ENCODE data around the gene ZNF217. TPM values are rescaled to one million over a fixed set of nuclear protein-coding genes. Genes with fewer than 3 reads are reported as not detected.
"Not testable (repeated sequence)": the region's sequence is repeated elsewhere in the genome, so short reads cannot be mapped to it uniquely, and the experiment has no call there.

ZNF217 gene
- polyA plus RNA-seq (2012; ENCODE audit: insufficient read depth, insufficient read length, low read depth), result 12.8 TPM

DNA sequence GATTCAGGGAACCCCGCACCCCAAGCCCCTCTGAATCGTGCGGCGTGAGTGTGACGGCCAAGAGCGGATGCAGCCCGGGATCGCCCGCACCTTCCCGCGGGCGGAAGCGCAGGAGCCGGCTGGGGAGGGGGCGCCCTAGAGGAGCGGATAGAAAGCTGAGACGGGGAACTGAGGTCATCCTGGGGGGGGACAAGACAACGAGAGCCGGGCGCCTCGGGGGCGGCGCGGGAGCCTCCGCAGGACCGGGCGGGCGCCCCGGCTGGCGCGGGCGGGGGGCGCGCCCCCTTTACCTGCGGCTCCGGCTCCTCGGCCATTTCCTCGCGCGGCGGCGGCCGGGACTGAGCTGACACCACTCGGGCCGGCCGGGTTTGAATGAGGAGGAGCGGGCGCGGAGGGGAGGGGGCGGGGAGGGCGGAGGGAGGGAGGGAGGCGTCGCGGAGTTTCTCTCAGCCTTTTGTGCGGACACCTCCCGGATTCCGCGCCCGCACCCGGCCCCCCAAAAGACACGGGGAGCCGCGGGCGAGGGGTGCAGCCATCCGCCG, at the start of gene ZNF217:
Gene ZNF217, minus strand, starts transcription at position 374 of the 542 bp plus-strand sequence. CDS start 11,013 bp downstream, outside the sequence.
- H3K9me3 ChIP-seq, H3K36me3 ChIP-seq, H3K27me3 ChIP-seq: not testable (repeated sequence)
- DNase-seq, result peak; percentile 85
- Histone ChIP-seq H3K4me1 (peaks cover 21% of the 10 kb centered on the region), H3K4me3 (ENCODE audit: low read depth, low read length) (peak within 1 kb of the TSS; percentile 89)

DNA sequence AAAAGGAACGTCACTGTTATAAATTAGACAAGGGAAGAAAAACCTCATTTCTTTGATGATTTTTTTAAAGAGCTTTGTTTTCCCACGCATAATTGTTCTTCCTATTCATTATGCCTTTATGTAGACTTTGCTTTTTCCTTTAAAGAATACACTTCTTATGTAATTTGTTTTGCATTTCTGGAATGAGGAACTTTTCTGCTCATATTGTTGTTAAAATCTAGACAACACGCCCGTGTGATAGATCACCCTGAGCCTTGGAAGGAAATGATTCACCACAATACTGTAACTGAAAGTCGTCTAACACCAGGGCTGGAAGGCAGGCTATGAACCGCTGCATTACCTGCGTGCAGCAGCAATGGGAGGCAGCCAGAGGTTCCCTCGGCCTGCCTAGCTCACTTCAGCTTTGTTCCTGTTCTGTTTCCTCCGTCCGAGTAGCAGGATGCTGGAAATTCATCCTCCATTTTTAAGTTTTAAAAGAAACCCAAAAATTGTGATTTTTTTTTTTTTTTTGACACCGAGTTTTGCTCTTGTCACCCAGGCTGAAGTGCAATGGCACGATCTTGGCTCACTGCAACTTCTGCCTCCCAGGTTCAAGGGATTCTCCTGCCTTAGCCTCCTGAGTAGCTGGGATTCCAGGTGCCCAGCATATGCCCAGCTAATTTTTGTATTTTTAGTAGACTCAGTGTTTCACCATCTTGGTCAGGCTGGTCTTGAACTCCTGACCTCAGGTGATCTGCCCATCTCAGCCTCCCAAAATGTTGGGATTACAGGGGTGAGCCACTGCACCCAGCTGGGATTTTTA, 49.6 kb upstream of the ZNF217 start:
- H3K9me3 ChIP-seq, result no peaks in the 10 kb centered on the region
- TF ChIP-seq, protein P1, sequence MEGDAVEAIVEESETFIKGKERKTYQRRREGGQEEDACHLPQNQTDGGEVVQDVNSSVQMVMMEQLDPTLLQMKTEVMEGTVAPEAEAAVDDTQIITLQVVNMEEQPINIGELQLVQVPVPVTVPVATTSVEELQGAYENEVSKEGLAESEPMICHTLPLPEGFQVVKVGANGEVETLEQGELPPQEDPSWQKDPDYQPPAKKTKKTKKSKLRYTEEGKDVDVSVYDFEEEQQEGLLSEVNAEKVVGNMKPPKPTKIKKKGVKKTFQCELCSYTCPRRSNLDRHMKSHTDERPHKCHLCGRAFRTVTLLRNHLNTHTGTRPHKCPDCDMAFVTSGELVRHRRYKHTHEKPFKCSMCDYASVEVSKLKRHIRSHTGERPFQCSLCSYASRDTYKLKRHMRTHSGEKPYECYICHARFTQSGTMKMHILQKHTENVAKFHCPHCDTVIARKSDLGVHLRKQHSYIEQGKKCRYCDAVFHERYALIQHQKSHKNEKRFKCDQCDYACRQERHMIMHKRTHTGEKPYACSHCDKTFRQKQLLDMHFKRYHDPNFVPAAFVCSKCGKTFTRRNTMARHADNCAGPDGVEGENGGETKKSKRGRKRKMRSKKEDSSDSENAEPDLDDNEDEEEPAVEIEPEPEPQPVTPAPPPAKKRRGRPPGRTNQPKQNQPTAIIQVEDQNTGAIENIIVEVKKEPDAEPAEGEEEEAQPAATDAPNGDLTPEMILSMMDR (IDR thresholded peaks at IDR 0.05; ENCODE audit: low read depth, low read length), result 0 out of 2 replicates have a peak, but pooled peaks have one; percentile 1
- no peaks in the 10 kb centered on the region for H3K27me3 ChIP-seq
- no peak for DNase-seq
- no peak overlapping the region for H3K4me3 ChIP-seq (ENCODE audit: low read depth, low read length)
- H3K4me1 ChIP-seq, result peaks cover 5% of the 10 kb centered on the region; the same call in 1 of the 2 replicates
- no peaks in the 10 kb centered on the region for H3K36me3 ChIP-seq

DNA sequence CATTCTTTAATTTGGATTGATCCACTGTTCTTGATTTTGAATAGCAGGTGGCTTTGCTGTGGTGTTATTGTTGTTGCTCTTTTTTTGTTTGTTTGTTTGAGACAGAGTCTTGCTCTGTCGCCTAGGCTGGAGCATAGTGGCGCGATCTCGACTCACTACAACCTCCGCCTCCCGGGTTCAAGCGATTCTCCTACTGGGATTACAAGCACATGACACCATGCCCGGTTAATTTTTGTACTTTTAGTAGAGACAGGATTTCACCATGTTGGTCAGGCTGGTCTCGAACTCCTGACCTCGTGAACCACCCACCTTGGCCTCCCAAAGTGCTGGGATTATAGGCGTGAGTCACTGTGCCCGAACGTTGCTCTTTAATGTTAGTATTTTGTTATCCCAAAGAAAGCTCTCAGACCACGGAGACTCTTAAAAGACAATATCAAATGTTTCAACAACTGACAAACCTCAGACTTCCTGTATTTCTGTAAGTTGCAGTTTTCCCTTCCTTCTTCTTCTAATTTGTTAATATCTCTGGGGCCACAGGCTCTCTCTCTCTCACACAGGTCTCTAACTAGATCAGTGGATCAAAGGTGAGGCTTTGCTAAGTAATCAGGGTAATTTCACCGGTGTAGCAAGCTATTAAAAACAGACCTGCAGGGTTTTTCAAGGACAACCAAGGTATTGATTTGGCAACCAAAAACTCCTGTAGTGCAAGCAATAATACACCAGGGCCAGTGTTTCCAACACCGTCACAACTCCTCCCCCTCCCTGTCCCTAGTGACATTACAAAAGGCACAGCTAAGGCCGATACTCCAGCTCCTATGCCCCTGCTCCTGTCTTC, 48.8 kb upstream of the ZNF217 start:
- no peak for DNase-seq
- no peak overlapping the region for H3K4me3 ChIP-seq (ENCODE audit: low read depth, low read length)
- H3K36me3 ChIP-seq, result no peaks in the 10 kb centered on the region
- TF ChIP-seq, protein P1 (IDR thresholded peaks at IDR 0.05; ENCODE audit: low read depth, low read length), result no peak
- no peaks in the 10 kb centered on the region for H3K27me3 ChIP-seq
- peaks cover 5% of the 10 kb centered on the region; the same call in 1 of the 2 replicates for H3K4me1 ChIP-seq
- H3K9me3 ChIP-seq, result no peaks in the 10 kb centered on the region

DNA sequence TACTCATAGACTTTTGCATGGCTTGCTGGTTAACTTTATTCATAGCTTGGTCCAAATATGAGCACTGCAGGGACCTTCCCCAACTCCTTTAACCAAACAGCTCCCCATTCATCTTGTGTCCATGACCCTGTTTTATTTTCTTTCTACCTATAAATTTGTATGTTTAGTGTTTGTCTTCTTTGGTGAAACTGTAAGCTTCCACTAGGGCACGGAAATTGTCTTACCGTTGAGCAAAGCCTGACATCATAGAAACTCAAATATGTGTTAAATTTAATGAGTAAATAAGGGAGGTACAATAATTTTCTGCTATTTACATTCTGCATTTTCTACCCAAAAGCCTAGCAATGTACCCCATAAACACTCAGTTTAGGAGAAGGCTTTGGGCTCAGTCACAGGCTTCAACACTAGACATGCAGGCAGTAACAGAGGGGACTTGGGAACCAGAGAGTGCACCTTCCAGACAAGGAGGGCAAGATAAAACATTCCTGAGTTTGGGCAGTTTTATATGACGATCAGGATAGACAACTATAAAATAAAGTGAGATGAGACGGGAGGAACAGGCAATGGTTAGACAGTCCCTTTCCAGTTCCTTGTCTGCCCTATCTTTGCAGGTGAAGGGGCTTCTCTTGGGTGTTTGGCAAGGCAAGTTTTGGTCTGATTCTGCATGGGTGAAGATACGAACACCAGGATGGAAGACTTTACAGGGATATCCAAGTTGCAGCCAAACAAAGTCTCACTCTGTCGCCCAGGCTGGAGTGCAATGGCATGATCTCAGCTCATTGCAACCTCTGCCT, 46.2 kb upstream of the ZNF217 start:
- Histone ChIP-seq H3K36me3 (no peaks in the 10 kb centered on the region), H3K4me1 (peaks cover 5% of the 10 kb centered on the region; the same call in 1 of the 2 replicates), H3K4me3 (ENCODE audit: low read depth, low read length) (no peak overlapping the region), H3K9me3 (no peaks in the 10 kb centered on the region), H3K27me3 (no peaks in the 10 kb centered on the region)
- DNase-seq, result no peak
- TF ChIP-seq, protein P1 (IDR thresholded peaks at IDR 0.05; ENCODE audit: low read depth, low read length), result no peak

DNA sequence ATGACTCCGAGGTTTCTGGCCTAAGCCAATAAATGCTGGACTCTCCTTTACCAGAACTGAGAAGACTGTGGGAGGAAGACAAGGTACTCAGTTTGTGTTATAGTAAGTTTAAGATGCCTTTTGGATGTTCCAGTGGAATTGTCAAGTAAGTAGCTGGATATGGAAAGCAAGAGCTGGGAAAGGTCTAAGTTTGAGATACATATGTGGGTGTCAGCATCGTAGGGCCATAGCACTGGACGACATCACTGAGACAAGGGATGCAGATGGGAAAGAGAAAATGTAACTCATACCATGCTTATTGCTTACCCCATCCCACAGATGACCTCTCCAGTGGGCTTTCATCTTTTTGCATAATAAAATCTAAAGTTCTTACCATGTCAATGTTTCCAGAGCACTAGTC, 45.5 kb upstream of the ZNF217 start:
- Histone ChIP-seq H3K36me3 (no peaks in the 10 kb centered on the region), H3K9me3 (no peaks in the 10 kb centered on the region), H3K27me3 (no peaks in the 10 kb centered on the region), H3K4me1 (peaks cover 5% of the 10 kb centered on the region; the same call in 1 of the 2 replicates), H3K4me3 (ENCODE audit: low read depth, low read length) (no peak overlapping the region)
- TF ChIP-seq, protein P1 (IDR thresholded peaks at IDR 0.05; ENCODE audit: low read depth, low read length), result no peak
- no peak for DNase-seq

DNA sequence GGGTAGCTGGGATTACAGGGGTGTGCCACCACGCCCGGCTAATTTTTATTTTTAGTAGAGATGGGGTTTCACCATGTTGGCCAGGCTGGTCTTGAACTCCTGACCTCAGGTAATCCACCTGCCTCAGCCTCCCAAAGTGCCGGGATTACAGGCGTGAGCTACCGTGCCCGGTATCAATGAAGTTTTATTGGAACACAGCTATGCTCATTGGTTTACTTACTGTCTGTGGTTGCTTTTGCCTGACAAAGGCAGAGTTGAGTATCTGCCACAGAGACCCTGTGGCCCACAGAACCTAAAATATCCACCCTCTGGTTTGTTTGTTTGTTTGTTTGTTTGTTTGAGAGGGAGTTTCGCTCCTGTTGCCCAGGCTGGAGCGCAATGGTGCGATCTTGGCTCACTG, 43.7 kb upstream of the ZNF217 start:
- H3K9me3 ChIP-seq; H3K4me1 ChIP-seq; DNase-seq; H3K36me3 ChIP-seq; H3K4me3 ChIP-seq (ENCODE audit: low read depth, low read length); H3K27me3 ChIP-seq: not testable (repeated sequence)

Data from BE2C (cell line).